Liver (tissue), 3 donors: ENCODE results near the gene DERL3.

ENCODE experiments used
- CTCF ChIP-seq: fragments of 150-350 bp; IDR thresholded peaks from 2 replicates; pipeline ENCODE4 v1.5.1; 2017; ENCODE audit warnings: improper control_type of control experiment, low read depth, low read length; ENCODE audit not compliant: missing input control
- FOXA2 ChIP-seq: IDR thresholded peaks from 2 replicates; pipeline ENCODE4 v1.6.1; 2016; ENCODE audit warnings: antibody characterized with exemption
- RAD21 ChIP-seq, 2 donors: IDR thresholded peaks; 2 replicates each; pipeline ENCODE4 v1.6.1; 2016; ENCODE audit warnings: antibody characterized with exemption in 2 of 2, mild to moderate bottlenecking in 2 of 2
- TAF1 ChIP-seq: conservative IDR thresholded peaks from 2 replicates; pipeline ENCODE4 v1.6.1; 2016; ENCODE audit warnings: antibody characterized with exemption, mild to moderate bottlenecking
- YY1 ChIP-seq: IDR thresholded peaks from 2 replicates; pipeline ENCODE4 v1.6.1; 2016; ENCODE audit warnings: antibody characterized with exemption, mild to moderate bottlenecking
- ZBTB33 ChIP-seq: IDR thresholded peaks from 2 replicates; pipeline ENCODE4 v1.6.1; 2016; ENCODE audit warnings: antibody characterized with exemption
- TF ChIP-seq, protein P1 (sequence below): IDR thresholded peaks from 2 replicates; pipeline ENCODE4 v1.6.1; 2016; ENCODE audit warnings: antibody characterized with exemption, mild to moderate bottlenecking
- TF ChIP-seq, protein P2 (sequence below): IDR thresholded peaks from 2 replicates; pipeline ENCODE4 v1.6.1; 2016; ENCODE audit warnings: antibody characterized with exemption
- donor health status: healthy.
- donor health status: healthy.

- no peak for TF ChIP-seq CTCF
- TF ChIP-seq, protein P1, sequence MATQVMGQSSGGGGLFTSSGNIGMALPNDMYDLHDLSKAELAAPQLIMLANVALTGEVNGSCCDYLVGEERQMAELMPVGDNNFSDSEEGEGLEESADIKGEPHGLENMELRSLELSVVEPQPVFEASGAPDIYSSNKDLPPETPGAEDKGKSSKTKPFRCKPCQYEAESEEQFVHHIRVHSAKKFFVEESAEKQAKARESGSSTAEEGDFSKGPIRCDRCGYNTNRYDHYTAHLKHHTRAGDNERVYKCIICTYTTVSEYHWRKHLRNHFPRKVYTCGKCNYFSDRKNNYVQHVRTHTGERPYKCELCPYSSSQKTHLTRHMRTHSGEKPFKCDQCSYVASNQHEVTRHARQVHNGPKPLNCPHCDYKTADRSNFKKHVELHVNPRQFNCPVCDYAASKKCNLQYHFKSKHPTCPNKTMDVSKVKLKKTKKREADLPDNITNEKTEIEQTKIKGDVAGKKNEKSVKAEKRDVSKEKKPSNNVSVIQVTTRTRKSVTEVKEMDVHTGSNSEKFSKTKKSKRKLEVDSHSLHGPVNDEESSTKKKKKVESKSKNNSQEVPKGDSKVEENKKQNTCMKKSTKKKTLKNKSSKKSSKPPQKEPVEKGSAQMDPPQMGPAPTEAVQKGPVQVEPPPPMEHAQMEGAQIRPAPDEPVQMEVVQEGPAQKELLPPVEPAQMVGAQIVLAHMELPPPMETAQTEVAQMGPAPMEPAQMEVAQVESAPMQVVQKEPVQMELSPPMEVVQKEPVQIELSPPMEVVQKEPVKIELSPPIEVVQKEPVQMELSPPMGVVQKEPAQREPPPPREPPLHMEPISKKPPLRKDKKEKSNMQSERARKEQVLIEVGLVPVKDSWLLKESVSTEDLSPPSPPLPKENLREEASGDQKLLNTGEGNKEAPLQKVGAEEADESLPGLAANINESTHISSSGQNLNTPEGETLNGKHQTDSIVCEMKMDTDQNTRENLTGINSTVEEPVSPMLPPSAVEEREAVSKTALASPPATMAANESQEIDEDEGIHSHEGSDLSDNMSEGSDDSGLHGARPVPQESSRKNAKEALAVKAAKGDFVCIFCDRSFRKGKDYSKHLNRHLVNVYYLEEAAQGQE = no peak
- no peak for TF ChIP-seq FOXA2
- TF ChIP-seq ZBTB33 = no peak
- TF ChIP-seq YY1 = no peak
- no peak for TF ChIP-seq RAD21 (IDR thresholded peaks at IDR 0.05)
- TF ChIP-seq, protein P2, sequence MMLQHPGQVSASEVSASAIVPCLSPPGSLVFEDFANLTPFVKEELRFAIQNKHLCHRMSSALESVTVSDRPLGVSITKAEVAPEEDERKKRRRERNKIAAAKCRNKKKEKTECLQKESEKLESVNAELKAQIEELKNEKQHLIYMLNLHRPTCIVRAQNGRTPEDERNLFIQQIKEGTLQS = no peak
- no peak for TF ChIP-seq TAF1
These were observed 11.3 kb downstream of the DERL3 start for GRCh38 chr22:23827351-23827995.
